ENCODE measurements around the gene ZNF33A.

ZNF33A gene

GRCh38 chr10:38103756-38104155 lies 93.3 kb downstream of the ZNF33A start:
- no peak for TF ChIP-seq CTCF (IDR thresholded peaks at IDR 0.05; ENCODE audit: low read depth, low read length)
- H3K4me3 ChIP-seq (replicated peaks in 1 of 2; ENCODE audit: low read depth in 2 of 2, low read length in 2 of 2), result no peak overlapping the region
- DNase-seq (ENCODE audit: low read depth in 2 of 2), result no peak

GRCh38 chr10:38112159-38112558 lies 101.7 kb downstream of the ZNF33A start:
- no peak for DNase-seq (ENCODE audit: low read depth in 2 of 2)
- no peak for TF ChIP-seq CTCF (IDR thresholded peaks at IDR 0.05; ENCODE audit: low read depth, low read length)
- no peak overlapping the region for H3K4me3 ChIP-seq (replicated peaks in 1 of 2; ENCODE audit: low read depth in 2 of 2, low read length in 2 of 2)

All from cardiac fibroblast (primary cell).